OCI-LY7 (cell line): ENCODE data around the gene OPHN1. TPM values are rescaled to one million over a fixed set of nuclear protein-coding genes. Genes with fewer than 3 reads are reported as not detected.

Source experiments
- BruUV-seq: library from RNA; stranded (reverse); fragments of 400-500 nt; replicated peaks from 2 replicates; lab custom pipeline; 2021; lab: Mats Ljungman, UMichigan
- CTCF ChIA-PET: fragments of 300-600 bp; sonication (Branson Sonifier 250); formaldehyde crosslinking; loops from one replicate; lab custom pipeline; 2022; ENCODE audit warnings: antibody characterized with exemption; ENCODE audit not compliant: unreplicated experiment; lab: Charles Lee
- POLR2A ChIA-PET: fragments of 300-600 bp; sonication (Branson Sonifier 250); formaldehyde crosslinking; loops from one replicate; lab custom pipeline; 2022; ENCODE audit warnings: antibody characterized with exemption; lab: Charles Lee
- DNase-seq: peaks from one replicate; pipeline ENCODE4 v3.0.0-alpha.2; 2015; ENCODE audit warnings: low spot score
- H2AFZ ChIP-seq: fragments of 200-600 bp; sonication (generic), shearing (Covaris generic); 2 replicates; pipeline ENCODE4 v1.6.1; 2014; ENCODE audit warnings: mild to moderate bottlenecking, antibody characterized with exemption, low read length, moderate library complexity
- H3K27ac ChIP-seq: fragments of 200-600 bp; sonication (generic); 2 replicates; pipeline ENCODE4 v1.5.1; 2014; ENCODE audit warnings: mixed run types, low read depth, mild to moderate bottlenecking, moderate library complexity, low read length, inconsistent platforms; ENCODE audit not compliant: poor library complexity, severe bottlenecking
- H3K36me3 ChIP-seq: fragments of 200-600 bp; sonication (generic); 2 replicates; pipeline ENCODE4 v1.6.1; 2014; ENCODE audit warnings: mild to moderate bottlenecking, antibody characterized with exemption, low read length, moderate library complexity, mixed read lengths; ENCODE audit not compliant: insufficient read depth
- H3K4me1 ChIP-seq: fragments of 200-600 bp; sonication (generic); 2 replicates; pipeline ENCODE4 v1.5.1; 2014; ENCODE audit warnings: mild to moderate bottlenecking, low read length; ENCODE audit not compliant: insufficient read depth, poor library complexity, severe bottlenecking
- H3K4me2 ChIP-seq: fragments of 200-600 bp; sonication (generic); 2 replicates; pipeline ENCODE4 v1.6.1; 2014; ENCODE audit warnings: mild to moderate bottlenecking, low read length
- H3K4me3 ChIP-seq: fragments of 200-600 bp; sonication (generic); 2 replicates; pipeline ENCODE4 v1.5.1; 2014; ENCODE audit warnings: mild to moderate bottlenecking, low read depth, low read length; ENCODE audit not compliant: poor library complexity, severe bottlenecking
- H3K79me2 ChIP-seq: fragments of 200-600 bp; sonication (generic); 2 replicates; pipeline ENCODE4 v1.6.1; 2016; ENCODE audit warnings: low read depth, mild to moderate bottlenecking, low read length, moderate library complexity, mixed read lengths; ENCODE audit not compliant: insufficient read depth
- H3K9me2 ChIP-seq: fragments of 200-600 bp; sonication (generic); 2 replicates; pipeline ENCODE4 v1.6.1; 2016; ENCODE audit warnings: mild to moderate bottlenecking, low read length, mixed read lengths; ENCODE audit not compliant: insufficient read depth
- H3K9me3 ChIP-seq: fragments of 200-600 bp; sonication (generic); 2 replicates; pipeline ENCODE4 v1.6.1; 2014; ENCODE audit warnings: mild to moderate bottlenecking, mixed run types, low read length, mixed read lengths
- H4K20me1 ChIP-seq: fragments of 200-600 bp; sonication (generic); 2 replicates; pipeline ENCODE4 v1.6.1; 2014; ENCODE audit warnings: mild to moderate bottlenecking, antibody characterized with exemption, low read length, moderate library complexity, mixed read lengths; ENCODE audit not compliant: insufficient read depth
- EZH2phosphoT487 ChIP-seq: fragments of 200-600 bp; sonication (generic); IDR thresholded peaks from 2 replicates; pipeline ENCODE4 v1.6.1; 2018; ENCODE audit warnings: low read depth, borderline replicate concordance, mild to moderate bottlenecking, mixed run types, antibody characterized with exemption, low read length, moderate library complexity, mixed read lengths
- intact Hi-C: fragments of 100-400 bp; cut with micrococcal nuclease; formaldehyde crosslinking; loops from one replicate; pipeline ENCODE4 v1.10.0; 2022; ENCODE audit not compliant: unreplicated experiment
- total RNA-seq, 2 experiments: library from RNA; depleted of rRNA in 1 of 2; stranded (reverse); fragments of >200 nt in 1 of 2; shearing (Covaris generic) in 1 of 2; gene quantifications; 2 replicates each; pipeline ENCODE4 v1.2.3, GENCODE V29; 2014 to 2022
- TF ChIP-seq, protein P1 (sequence below): fragments of 200-600 bp; sonication (generic); conservative IDR thresholded peaks from 2 replicates; pipeline ENCODE4 v1.5.1; 2014; ENCODE audit warnings: mild to moderate bottlenecking, antibody characterized with exemption, low read length, moderate library complexity, mixed read lengths

Gene OPHN1
- total RNA-seq, 2 experiments from 2014 or later: not detected

DNA sequence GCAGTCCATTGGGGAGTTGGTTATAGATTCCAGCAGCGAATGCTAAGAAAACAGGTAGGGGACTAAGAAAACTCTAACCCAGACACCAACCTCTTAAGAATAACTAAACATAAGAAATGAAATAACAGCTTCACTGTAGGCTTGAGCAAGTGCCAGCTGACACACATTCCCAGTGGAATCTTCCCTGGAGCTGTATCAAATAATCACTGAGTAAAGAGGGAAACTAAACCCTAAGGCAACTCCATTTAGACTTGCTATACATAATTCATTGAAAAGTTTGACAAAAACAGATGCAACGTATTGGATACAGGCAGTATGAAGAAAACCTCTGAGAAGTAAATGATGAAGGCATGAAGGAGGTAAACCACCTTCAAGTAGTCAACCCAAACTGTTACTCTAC, 293.5 kb downstream of the OPHN1 start:
- H2AFZ ChIP-seq: no peak overlapping the region
- no peaks in the 10 kb centered on the region for H3K9me2 ChIP-seq
- TF ChIP-seq, protein P1, sequence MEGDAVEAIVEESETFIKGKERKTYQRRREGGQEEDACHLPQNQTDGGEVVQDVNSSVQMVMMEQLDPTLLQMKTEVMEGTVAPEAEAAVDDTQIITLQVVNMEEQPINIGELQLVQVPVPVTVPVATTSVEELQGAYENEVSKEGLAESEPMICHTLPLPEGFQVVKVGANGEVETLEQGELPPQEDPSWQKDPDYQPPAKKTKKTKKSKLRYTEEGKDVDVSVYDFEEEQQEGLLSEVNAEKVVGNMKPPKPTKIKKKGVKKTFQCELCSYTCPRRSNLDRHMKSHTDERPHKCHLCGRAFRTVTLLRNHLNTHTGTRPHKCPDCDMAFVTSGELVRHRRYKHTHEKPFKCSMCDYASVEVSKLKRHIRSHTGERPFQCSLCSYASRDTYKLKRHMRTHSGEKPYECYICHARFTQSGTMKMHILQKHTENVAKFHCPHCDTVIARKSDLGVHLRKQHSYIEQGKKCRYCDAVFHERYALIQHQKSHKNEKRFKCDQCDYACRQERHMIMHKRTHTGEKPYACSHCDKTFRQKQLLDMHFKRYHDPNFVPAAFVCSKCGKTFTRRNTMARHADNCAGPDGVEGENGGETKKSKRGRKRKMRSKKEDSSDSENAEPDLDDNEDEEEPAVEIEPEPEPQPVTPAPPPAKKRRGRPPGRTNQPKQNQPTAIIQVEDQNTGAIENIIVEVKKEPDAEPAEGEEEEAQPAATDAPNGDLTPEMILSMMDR: no peak
- TF ChIP-seq EZH2phosphoT487: no peak
- no peak overlapping the region for H3K4me2 ChIP-seq
- ChIA-PET POLR2A (no interaction called here), CTCF (no interaction called here)
- H3K36me3 ChIP-seq: no peaks in the 10 kb centered on the region
- no peak overlapping the region for H3K27ac ChIP-seq
- no peak for DNase-seq
- intact Hi-C loops: no loop called here
- BruUV-seq: no TSS peak
- no peaks in the 10 kb centered on the region for H3K9me3 ChIP-seq
- H3K79me2 ChIP-seq: no peaks in the 10 kb centered on the region
- no peak overlapping the region for H3K4me3 ChIP-seq
- no peaks in the 10 kb centered on the region for H4K20me1 ChIP-seq
- H3K4me1 ChIP-seq: no peaks in the 10 kb centered on the region

DNA sequence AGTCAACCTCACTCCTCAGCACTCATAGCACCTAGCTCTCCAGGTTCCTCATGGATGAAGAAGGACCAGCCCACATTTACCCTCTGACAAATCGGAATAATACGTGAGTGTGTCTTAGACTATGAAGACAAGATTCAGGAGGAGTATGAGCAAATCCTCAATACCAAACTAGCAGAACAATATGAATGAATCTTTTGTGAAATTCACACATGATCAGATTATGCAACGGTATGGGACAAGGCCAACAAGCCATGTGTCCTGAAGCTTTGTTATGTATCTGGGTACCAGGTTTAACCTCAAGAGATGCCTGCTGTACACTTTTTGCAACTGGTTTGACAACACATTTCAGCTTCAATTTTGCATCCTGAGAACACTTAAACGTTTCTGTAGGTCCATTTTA, 300.1 kb downstream of the OPHN1 start:
- intact Hi-C loops: no loop called here
- Histone ChIP-seq H2AFZ (no peak overlapping the region), H3K9me3 (no peaks in the 10 kb centered on the region), H3K79me2 (no peaks in the 10 kb centered on the region), H3K4me3 (no peak overlapping the region), H3K27ac (no peak overlapping the region), H3K9me2 (no peaks in the 10 kb centered on the region), H4K20me1 (no peaks in the 10 kb centered on the region), H3K36me3 (no peaks in the 10 kb centered on the region), H3K4me1 (no peaks in the 10 kb centered on the region), H3K4me2 (no peak overlapping the region)
- DNase-seq: no peak
- CTCF ChIA-PET: no interaction called here
- BruUV-seq: no TSS peak
- no peak for TF ChIP-seq EZH2phosphoT487
- TF ChIP-seq, protein P1: no peak
- POLR2A ChIA-PET: no interaction called here

DNA sequence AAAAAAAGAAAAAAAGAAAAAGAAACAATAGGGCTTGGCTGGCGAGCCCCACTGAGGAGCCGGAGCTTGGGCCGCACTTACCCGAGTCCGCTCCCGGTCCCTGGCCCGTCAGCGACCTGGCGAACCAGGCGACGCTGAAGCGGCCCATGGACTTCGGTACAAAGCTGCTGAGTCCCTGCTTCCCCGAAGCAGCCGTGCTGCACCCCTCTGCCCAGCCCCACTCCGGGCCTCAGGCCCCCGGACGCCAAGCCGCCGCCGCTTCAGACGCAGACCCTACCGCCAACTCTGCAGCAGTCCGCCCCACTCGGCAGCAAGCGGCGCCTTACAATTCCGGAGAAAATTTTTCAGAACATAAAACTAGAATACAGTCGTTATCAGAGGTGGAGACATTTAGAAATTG, 300.5 kb downstream of the OPHN1 start:
- Histone ChIP-seq H3K4me1 (no peaks in the 10 kb centered on the region), H3K36me3 (no peaks in the 10 kb centered on the region), H3K27ac (no peak overlapping the region), H4K20me1 (no peaks in the 10 kb centered on the region), H3K4me3 (no peak overlapping the region), H3K9me2 (no peaks in the 10 kb centered on the region), H3K4me2 (no peak overlapping the region), H3K79me2 (no peaks in the 10 kb centered on the region), H2AFZ (no peak overlapping the region), H3K9me3 (no peaks in the 10 kb centered on the region)
- no TSS peak for BruUV-seq
- POLR2A ChIA-PET: no interaction called here
- CTCF ChIA-PET: no interaction called here
- no peak for DNase-seq
- TF ChIP-seq EZH2phosphoT487: no peak
- TF ChIP-seq, protein P1: no peak
- intact Hi-C loops: no loop called here
